K562 (cell line): ENCODE data around the gene ACOX2. TPM values are rescaled to one million over a fixed set of nuclear protein-coding genes. Genes with fewer than 3 reads are reported as not detected.

Source experiments
- ATAC-seq: fragments of 200-7000 bp; cut with Tn5 transposase; 3 replicates; pipeline ENCODE4 v1.9.1; 2020; ENCODE audit warnings: moderate library complexity
- BruUV-seq: library from RNA; stranded (reverse); fragments of 400-500 nt; replicated peaks from 2 replicates; lab custom pipeline; 2021; lab: Mats Ljungman, UMichigan
- CTCF ChIA-PET: fragments of 300-600 bp; formaldehyde crosslinking; extraction: SDS; loops from one replicate; lab custom pipeline; 2021; ENCODE audit warnings: low intra/inter-chr PET ratio; lab: Yijun Ruan, JAX
- POLR2A ChIA-PET: fragments of 300-600, 350-650 bp; sonication (Branson Sonifier 250); formaldehyde crosslinking; extraction: SDS; loops from one replicate; lab custom pipeline; 2021; ENCODE audit warnings: antibody characterized with exemption, inconsistent platforms; lab: Yijun Ruan, JAX
- DNase-seq, 4 experiments: peaks; one replicate each; pipeline versions ENCODE4 v3.0.0 to v3.0.0-alpha.2; 2011 to 2018; ENCODE audit warnings: low spot score in 3 of 4, mixed read lengths in 3 of 4; ENCODE audit errors: extremely low read depth in 1 of 4
- FAIRE-seq: peaks from 2 replicates; lab custom pipeline; 2011; peaks lifted over from hg19 to GRCh38; lab: Jason Lieb, UNC
- H2AFZ ChIP-seq: 2 replicates; pipeline ENCODE4 v1.6.0; 2011; ENCODE audit warnings: low read depth, low read length, control low read depth, inconsistent platforms
- H3K27ac ChIP-seq: fragments of 200-600 bp; 3 replicates; pipeline ENCODE4 v1.8.0; 2011; ENCODE audit warnings: low read depth, mild to moderate bottlenecking, control low read depth, inconsistent platforms, low read length, moderate library complexity, mixed read lengths; ENCODE audit errors: extremely low read depth
- H3K27me3 ChIP-seq, 2 experiments: fragments of 300-600 bp in 1 of 2; 2 replicates in 1 of 2; 3 replicates in 1 of 2; pipeline versions ENCODE4 v1.6.0 to v1.8.0; 2011; ENCODE audit warnings: inconsistent platforms in 2 of 2, low read length in 2 of 2, mild to moderate bottlenecking in 1 of 2, mixed read lengths in 1 of 2, moderate library complexity in 1 of 2; ENCODE audit not compliant: control insufficient read depth in 2 of 2, insufficient read depth in 2 of 2
- H3K36me3 ChIP-seq: fragments of 300-600 bp; 3 replicates; pipeline ENCODE4 v1.8.0; 2011; ENCODE audit warnings: mild to moderate bottlenecking, low read length, inconsistent platforms; ENCODE audit not compliant: control insufficient read depth, insufficient read depth
- H3K4me1 ChIP-seq, 2 experiments: fragments of 200-600 bp in 1 of 2; replicated peaks in 1 of 2; 2 replicates in 1 of 2; 3 replicates in 1 of 2; pipeline versions ENCODE4 v1.5.1 to v1.8.0; 2011; ENCODE audit warnings: inconsistent platforms in 2 of 2, low read length in 2 of 2, mild to moderate bottlenecking in 1 of 2, mixed read lengths in 1 of 2, moderate library complexity in 1 of 2; ENCODE audit not compliant: control insufficient read depth in 2 of 2, insufficient read depth in 2 of 2
- H3K4me2 ChIP-seq: 2 replicates; pipeline ENCODE4 v1.6.1; 2011; ENCODE audit warnings: low read length, control low read depth, inconsistent platforms, mixed read lengths; ENCODE audit not compliant: insufficient read depth
- H3K4me3 ChIP-seq: fragments of 200-600 bp; sonication (generic), shearing (Covaris generic); 2 replicates; pipeline ENCODE4 v1.5.1; 2016; ENCODE audit warnings: control low read depth, inconsistent platforms
- H3K79me2 ChIP-seq: fragments of 200-600 bp; 3 replicates; pipeline ENCODE4 v1.8.0; 2011; ENCODE audit warnings: low read length, inconsistent platforms; ENCODE audit not compliant: control insufficient read depth, insufficient read depth
- H3K9ac ChIP-seq, 2 experiments: 2 replicates each; pipeline versions ENCODE4 v1.6.0 to v1.6.1; 2011; ENCODE audit warnings: low read depth in 2 of 2, low read length in 2 of 2, control low read depth in 1 of 2, inconsistent platforms in 1 of 2, mild to moderate bottlenecking in 1 of 2, mixed read lengths in 1 of 2; ENCODE audit not compliant: insufficient read depth in 1 of 2
- H3K9me1 ChIP-seq: one replicate; pipeline ENCODE4 v1.6.0; 2011; ENCODE audit warnings: inconsistent platforms, mild to moderate bottlenecking, low read length, moderate library complexity; ENCODE audit not compliant: control insufficient read depth, insufficient read depth
- H3K9me3 ChIP-seq: replicated peaks from 2 replicates; pipeline ENCODE4 v1.5.1; 2011; ENCODE audit warnings: low read depth, low read length, inconsistent platforms; ENCODE audit not compliant: control insufficient read depth, insufficient read depth
- H4K20me1 ChIP-seq: replicated peaks from 2 replicates; pipeline ENCODE4 v1.6.1; 2011; ENCODE audit warnings: low read length, inconsistent platforms, mixed read lengths; ENCODE audit not compliant: control insufficient read depth, insufficient read depth
- RFX1 ChIP-seq: fragments of 450-650 bp; IDR thresholded peaks from 2 replicates; pipeline ENCODE4 v1.6.1; 2016; ENCODE audit warnings: mild to moderate bottlenecking, moderate library complexity
- WGBS: fragments of 100-300 bp; shearing (Covaris generic); methylation state at CpG from one replicate; pipeline ENCODE4 v1.1.6; 2016; ENCODE audit warnings: low coverage, mixed read lengths; ENCODE audit not compliant: insufficient coverage; ENCODE audit errors: missing lambda C conversion rate; 5-methylcytosine and 5-hydroxymethylcytosine counted together
- in situ Hi-C: fragments of 300-500 bp; cut with MboI; formaldehyde crosslinking; loops from 4 replicates; pipeline ENCODE4 v1.15.0; 2018; ENCODE audit warnings: inconsistent platforms, mixed read lengths
- intact Hi-C: fragments of 100-400 bp; cut with micrococcal nuclease; formaldehyde crosslinking; loops from 2 replicates; pipeline ENCODE4 v1.14.2; 2022
- polyA plus RNA-seq, 8 experiments: library from polyadenylated mRNA; depleted of rRNA in 4 of 8; stranded (reverse) in 5 of 8; unstranded in 3 of 8; fragments of >200 nt; fragmentation: Nextera tagmentation in 2 of 8; fragmentation: Illumina TruSeq in 1 of 8; extraction: Ambion mirVana in 2 of 8; extraction: Trizol in 1 of 8; gene quantifications; 2 replicates each; pipeline versions ENCODE4 v1.2.1 to v1.2.3, GENCODE V29; 2011 to 2014; ENCODE audit warnings: inconsistent platforms in 1 of 8, missing spikeins in 1 of 8
- total RNA-seq, 7 experiments: library from RNA; depleted of rRNA in 6 of 7; stranded (reverse); fragments of >200 nt in 6 of 7; fragmentation: Illumina TruSeq in 2 of 7; extraction: Trizol in 2 of 7; gene quantifications; 2 replicates each; pipeline versions ENCODE4 v1.2.1 to v1.2.3, GENCODE V29; 2011 to 2021; ENCODE audit warnings: low replicate concordance in 1 of 7
- TF ChIP-seq, protein P1 (sequence below): fragments of 450-650 bp; IDR thresholded peaks from 2 replicates; pipeline ENCODE4 v1.6.1; 2016; ENCODE audit warnings: low read depth

The ACOX2 gene
- total and polyA plus RNA-seq, 9 of the 15 experiments (the other 6 are each of a cell fraction or from before 2014, with no cell fraction given): 0.15 TPM; not detected in 8

DNA sequence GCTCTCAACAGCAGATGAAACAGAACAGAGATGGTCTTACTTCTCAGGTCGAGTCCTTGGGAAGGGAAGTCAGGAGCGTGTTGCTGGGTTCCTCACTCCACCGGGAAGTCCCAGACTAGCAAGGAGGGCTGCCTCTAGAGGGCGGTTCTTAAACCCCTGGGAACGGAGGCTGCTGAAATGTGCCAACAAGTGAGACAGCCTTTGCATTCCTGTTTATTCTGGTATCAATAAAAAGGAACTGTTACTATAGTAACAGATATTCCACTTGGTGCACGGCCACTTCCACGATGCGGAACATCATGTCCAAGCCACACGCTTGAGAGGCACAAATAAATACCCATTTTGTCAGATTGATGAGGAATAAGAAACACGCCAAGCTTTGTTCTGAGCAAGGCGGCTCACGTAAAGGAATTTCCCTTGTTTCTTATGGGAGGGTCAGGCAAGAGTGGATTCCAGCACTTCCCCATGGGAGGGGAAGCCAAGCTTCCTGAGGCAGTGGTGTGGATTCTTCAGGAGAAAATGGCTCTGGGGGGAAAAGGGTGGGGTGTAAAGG lies 40.4 kb upstream of the ACOX2 start, which contains the start of gene FAM107A:
FAM107A (minus strand) TSS at position 123 of the 553 bp plus-strand sequence. CDS start 7,531 bp downstream, outside the sequence.
- in situ Hi-C loops: no loop called here
- Histone ChIP-seq H3K27ac (no peak within 1 kb of the TSS), H3K36me3 (no peaks in the 10 kb centered on the region), H2AFZ (no peak within 1 kb of the TSS), H3K9ac (no peak within 1 kb of the TSS), H3K27me3 (peaks cover 2 to 46% of the 10 kb centered on the region in 2 experiments; a peak in 3 of 5 replicates), H3K9me3 (no peaks in the 10 kb centered on the region), H3K9me1 (no peaks in the 10 kb centered on the region), H3K4me2 (no peak within 1 kb of the TSS), H3K79me2 (no peaks in the 10 kb centered on the region), H4K20me1 (no peaks in the 10 kb centered on the region), H3K4me3 (no peak within 1 kb of the TSS)
- peak in 1 of 4 experiments; percentile 13 for DNase-seq
- no peak for FAIRE-seq
- 2% methylated on average over 12 of the region's 12 CpGs for WGBS
- CTCF ChIA-PET: no interaction called here
- POLR2A ChIA-PET: interaction anchor here (1.1 kb wide), 1 partner anchor 52 kb away, joined by 3 read pairs; no protein-coding TSS in a partner anchor
- TF ChIP-seq, protein P1, sequence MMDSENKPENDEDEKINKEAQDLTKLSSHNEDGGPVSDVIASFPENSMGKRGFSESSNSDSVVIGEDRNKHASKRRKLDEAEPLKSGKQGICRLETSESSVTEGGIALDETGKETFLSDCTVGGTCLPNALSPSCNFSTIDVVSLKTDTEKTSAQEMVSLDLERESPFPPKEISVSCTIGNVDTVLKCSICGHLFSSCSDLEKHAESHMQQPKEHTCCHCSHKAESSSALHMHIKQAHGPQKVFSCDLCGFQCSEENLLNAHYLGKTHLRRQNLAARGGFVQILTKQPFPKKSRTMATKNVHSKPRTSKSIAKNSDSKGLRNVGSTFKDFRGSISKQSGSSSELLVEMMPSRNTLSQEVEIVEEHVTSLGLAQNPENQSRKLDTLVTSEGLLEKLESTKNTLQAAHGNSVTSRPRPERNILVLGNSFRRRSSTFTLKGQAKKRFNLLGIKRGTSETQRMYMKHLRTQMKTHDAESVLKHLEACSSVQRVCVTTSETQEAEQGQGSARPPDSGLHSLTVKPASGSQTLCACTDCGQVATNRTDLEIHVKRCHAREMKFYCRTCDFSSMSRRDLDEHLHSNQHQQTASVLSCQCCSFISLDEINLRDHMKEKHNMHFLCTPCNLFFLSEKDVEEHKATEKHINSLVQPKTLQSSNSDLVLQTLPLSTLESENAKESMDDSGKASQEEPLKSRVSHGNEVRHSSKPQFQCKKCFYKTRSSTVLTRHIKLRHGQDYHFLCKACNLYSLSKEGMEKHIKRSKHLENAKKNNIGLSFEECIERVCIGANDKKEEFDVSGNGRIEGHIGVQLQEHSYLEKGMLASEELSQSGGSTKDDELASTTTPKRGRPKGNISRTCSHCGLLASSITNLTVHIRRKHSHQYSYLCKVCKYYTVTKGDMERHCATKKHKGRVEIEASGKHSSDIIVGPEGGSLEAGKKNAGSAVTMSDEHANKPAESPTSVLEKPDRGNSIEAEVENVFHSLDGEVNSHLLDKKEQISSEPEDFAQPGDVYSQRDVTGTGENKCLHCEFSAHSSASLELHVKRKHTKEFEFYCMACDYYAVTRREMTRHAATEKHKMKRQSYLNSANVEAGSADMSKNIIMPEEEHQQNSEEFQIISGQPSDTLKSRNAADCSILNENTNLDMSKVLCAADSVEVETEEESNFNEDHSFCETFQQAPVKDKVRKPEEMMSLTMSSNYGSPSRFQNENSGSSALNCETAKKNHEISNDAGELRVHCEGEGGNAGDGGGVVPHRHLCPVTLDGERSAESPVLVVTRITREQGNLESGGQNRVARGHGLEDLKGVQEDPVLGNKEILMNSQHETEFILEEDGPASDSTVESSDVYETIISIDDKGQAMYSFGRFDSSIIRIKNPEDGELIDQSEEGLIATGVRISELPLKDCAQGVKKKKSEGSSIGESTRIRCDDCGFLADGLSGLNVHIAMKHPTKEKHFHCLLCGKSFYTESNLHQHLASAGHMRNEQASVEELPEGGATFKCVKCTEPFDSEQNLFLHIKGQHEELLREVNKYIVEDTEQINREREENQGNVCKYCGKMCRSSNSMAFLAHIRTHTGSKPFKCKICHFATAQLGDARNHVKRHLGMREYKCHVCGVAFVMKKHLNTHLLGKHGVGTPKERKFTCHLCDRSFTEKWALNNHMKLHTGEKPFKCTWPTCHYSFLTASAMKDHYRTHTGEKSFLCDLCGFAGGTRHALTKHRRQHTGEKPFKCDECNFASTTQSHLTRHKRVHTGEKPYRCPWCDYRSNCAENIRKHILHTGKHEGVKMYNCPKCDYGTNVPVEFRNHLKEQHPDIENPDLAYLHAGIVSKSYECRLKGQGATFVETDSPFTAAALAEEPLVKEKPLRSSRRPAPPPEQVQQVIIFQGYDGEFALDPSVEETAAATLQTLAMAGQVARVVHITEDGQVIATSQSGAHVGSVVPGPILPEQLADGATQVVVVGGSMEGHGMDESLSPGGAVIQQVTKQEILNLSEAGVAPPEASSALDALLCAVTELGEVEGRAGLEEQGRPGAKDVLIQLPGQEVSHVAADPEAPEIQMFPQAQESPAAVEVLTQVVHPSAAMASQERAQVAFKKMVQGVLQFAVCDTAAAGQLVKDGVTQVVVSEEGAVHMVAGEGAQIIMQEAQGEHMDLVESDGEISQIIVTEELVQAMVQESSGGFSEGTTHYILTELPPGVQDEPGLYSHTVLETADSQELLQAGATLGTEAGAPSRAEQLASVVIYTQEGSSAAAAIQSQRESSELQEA: no peak
- peak; percentile 13; the same call in 1 of the 2 replicates for TF ChIP-seq RFX1
- TF ChIP-seq, all 486 proteins: peak for 1
- BruUV-seq: no TSS peak
- intact Hi-C loops: no loop called here
- no peak for ATAC-seq
- H3K4me1 ChIP-seq: no peaks in the 10 kb centered on the region
